HG03095 (cell line): ENCODE data around the gene PSMA8.
"Not testable (repeated sequence)": the region's sequence is repeated elsewhere in the genome, so short reads cannot be mapped to it uniquely, and the experiment has no call there.

Source experiments
- ATAC-seq: cut with Tn5 transposase; IDR thresholded peaks from one replicate; pipeline ENCODE4 v1.9.1; 2021; ENCODE audit warnings: moderate library complexity; ENCODE audit not compliant: unreplicated experiment

Gene PSMA8

GRCh38 chr18:26230497-26230896 lies 96.8 kb downstream of the PSMA8 start:
- no peak for ATAC-seq

GRCh38 chr18:26233208-26233607 lies 99.5 kb downstream of the PSMA8 start:
- no peak for ATAC-seq

GRCh38 chr18:26237363-26237762 lies 103.7 kb downstream of the PSMA8 start:
- not testable (repeated sequence) for ATAC-seq

DNA sequence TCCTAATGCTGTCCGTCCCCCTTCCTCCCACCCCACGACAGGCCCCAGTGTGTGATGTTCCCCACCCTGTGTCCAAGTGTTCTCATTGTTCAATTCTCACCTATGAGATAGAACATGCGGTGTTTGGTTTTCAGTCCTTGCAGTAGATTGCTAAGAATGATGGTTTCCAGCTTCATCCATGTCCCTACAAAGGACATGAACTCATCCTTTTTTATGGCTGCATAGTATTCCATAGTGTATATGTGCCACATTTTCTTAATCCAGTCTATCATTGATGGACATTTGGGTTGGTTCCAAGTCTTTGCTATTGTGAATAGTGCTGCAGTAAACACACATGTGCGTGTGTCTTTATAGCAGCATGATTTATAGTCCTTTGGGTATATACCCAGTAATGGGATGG lies 105.0 kb downstream of the PSMA8 start:
- ATAC-seq = not testable (repeated sequence)

DNA sequence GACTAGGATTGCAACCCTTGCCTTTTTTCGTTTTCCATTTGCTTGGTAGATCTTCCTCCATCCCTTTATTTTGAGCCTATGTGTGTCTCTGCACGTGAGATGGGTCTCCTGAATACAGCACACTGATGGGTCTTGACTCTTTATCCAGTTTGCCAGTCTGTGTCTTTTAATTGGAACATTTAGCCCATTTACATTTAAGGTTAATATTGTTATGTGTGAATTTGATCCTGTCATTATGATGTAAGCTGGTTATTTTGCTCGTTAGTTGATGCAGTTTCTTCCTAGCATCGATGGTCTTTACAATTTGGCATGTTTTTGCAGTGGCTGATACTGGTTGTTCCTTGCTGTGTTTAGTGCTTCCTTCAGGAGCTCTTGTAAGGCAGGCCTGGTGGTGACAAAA lies 108.7 kb downstream of the PSMA8 start:
- not testable (repeated sequence) for ATAC-seq
